HepG2 (cell line): ENCODE results near the gene SDC1. TPM values are rescaled to one million over a fixed set of nuclear protein-coding genes. Genes with fewer than 3 reads are reported as not detected.

ENCODE experiments used
- ATAC-seq: fragments of 200-7000 bp; cut with Tn5 transposase; 3 replicates; pipeline ENCODE4 v1.9.1; 2020; ENCODE audit warnings: mild to moderate bottlenecking, moderate library complexity
- BruUV-seq: library from RNA; stranded (reverse); fragments of 400-500 nt; replicated peaks from 2 replicates; lab custom pipeline; 2021; lab: Mats Ljungman, UMichigan
- CTCF ChIA-PET: fragments of 300-600 bp; formaldehyde crosslinking; extraction: SDS; loops from one replicate; lab custom pipeline; 2021; ENCODE audit warnings: low total read pairs, inconsistent platforms, low intra/inter-chr PET ratio; lab: Yijun Ruan, JAX
- POLR2A ChIA-PET: fragments of 350-600 bp; sonication (Branson Sonifier 250); formaldehyde crosslinking; loops from one replicate; lab custom pipeline; 2020; ENCODE audit warnings: antibody characterized with exemption, inconsistent platforms; lab: Yijun Ruan, JAX
- DNase-seq: peaks from one replicate; pipeline ENCODE4 v3.0.0-alpha.2; 2015; ENCODE audit warnings: low spot score
- FAIRE-seq: peaks from 3 replicates; lab custom pipeline; 2011; peaks lifted over from hg19 to GRCh38; lab: Jason Lieb, UNC
- H2AFZ ChIP-seq: one replicate; pipeline ENCODE4 v1.6.1; 2011; ENCODE audit warnings: low read length, inconsistent platforms
- H3K27ac ChIP-seq: fragments of 300-600 bp; 3 replicates; pipeline ENCODE4 v1.8.0; 2011; ENCODE audit warnings: mixed run types, mild to moderate bottlenecking, mixed read lengths, low read length, inconsistent platforms; ENCODE audit not compliant: insufficient read depth; ENCODE audit errors: extremely low read length
- H3K27me3 ChIP-seq, 2 experiments: fragments of 200-600 bp in 1 of 2; 2 replicates in 1 of 2; 3 replicates in 1 of 2; pipeline versions ENCODE4 v1.6.0 to v1.8.0; 2011; ENCODE audit warnings: low read length in 2 of 2, mild to moderate bottlenecking in 2 of 2, moderate library complexity in 2 of 2, inconsistent platforms in 1 of 2; ENCODE audit not compliant: insufficient read depth in 2 of 2, control insufficient read depth in 1 of 2
- H3K36me3 ChIP-seq, 2 experiments: fragments of 200-600 bp in 1 of 2; replicated peaks in 1 of 2; 2 replicates in 1 of 2; 3 replicates in 1 of 2; pipeline versions ENCODE4 v1.5.1 to v1.8.0; 2011; ENCODE audit warnings: low read length in 2 of 2, inconsistent platforms in 1 of 2; ENCODE audit not compliant: insufficient read depth in 2 of 2, control insufficient read depth in 1 of 2
- H3K4me1 ChIP-seq: 2 replicates; pipeline ENCODE4 v1.5.1; 2012; ENCODE audit warnings: low read length, inconsistent platforms; ENCODE audit not compliant: insufficient read depth
- H3K4me2 ChIP-seq: 2 replicates; pipeline ENCODE4 v1.6.0; 2011; ENCODE audit warnings: low read depth, low read length, inconsistent platforms
- H3K4me3 ChIP-seq, 3 experiments: fragments of 200-600 bp in 1 of 3; sonication (generic), shearing (Covaris generic) in 1 of 3; replicated peaks in 1 of 3; 2 replicates each; pipeline ENCODE4 v1.5.1; 2011 to 2016; ENCODE audit warnings: low read length in 3 of 3, inconsistent platforms in 2 of 3, low read depth in 2 of 3, mild to moderate bottlenecking in 2 of 3, control low read depth in 1 of 3, mixed read lengths in 1 of 3; ENCODE audit not compliant: insufficient read depth in 1 of 3
- H3K79me2 ChIP-seq: one replicate; pipeline ENCODE4 v1.6.1; 2011; ENCODE audit warnings: low read length, inconsistent platforms; ENCODE audit not compliant: insufficient read depth
- H3K9ac ChIP-seq: 2 replicates; pipeline ENCODE4 v1.6.0; 2011; ENCODE audit warnings: mild to moderate bottlenecking, low read depth, low read length, inconsistent platforms; ENCODE audit not compliant: insufficient read depth
- H3K9me3 ChIP-seq: 2 replicates; pipeline ENCODE4 v1.5.1; 2012; ENCODE audit warnings: mild to moderate bottlenecking, low read length
- H4K20me1 ChIP-seq: 2 replicates; pipeline ENCODE4 v1.6.0; 2011; ENCODE audit warnings: inconsistent platforms, mild to moderate bottlenecking, low read length, moderate library complexity; ENCODE audit not compliant: insufficient read depth
- AKAP8 ChIP-seq: sonication (generic); formaldehyde crosslinking; IDR thresholded peaks from 2 replicates; pipeline ENCODE4 v1.5.1; 2020; ENCODE audit warnings: mild to moderate bottlenecking, missing genetic modification reagents
- ATF7 ChIP-seq, 2 experiments: fragments of 450-650 bp in 1 of 2; sonication (generic) in 1 of 2; formaldehyde crosslinking in 1 of 2; IDR thresholded peaks; 2 replicates each; pipeline versions ENCODE4 v1.4.0 to v1.6.1; 2016 to 2020; ENCODE audit warnings: antibody characterized with exemption in 1 of 2, mild to moderate bottlenecking in 1 of 2, missing genetic modification reagents in 1 of 2
- EEA1 ChIP-seq: sonication (generic); formaldehyde crosslinking; IDR thresholded peaks from 2 replicates; pipeline ENCODE4 v1.5.1; 2020; ENCODE audit warnings: mild to moderate bottlenecking, missing genetic modification reagents, borderline replicate concordance
- GABPB1 ChIP-seq: IDR thresholded peaks from 2 replicates; pipeline ENCODE4 v1.6.1; 2016; ENCODE audit warnings: mild to moderate bottlenecking, missing genetic modification reagents, moderate library complexity, missing compliant biosample characterization
- NFKB2 ChIP-seq: sonication (generic); formaldehyde crosslinking; IDR thresholded peaks from 2 replicates; pipeline ENCODE4 v1.4.0; 2020; ENCODE audit warnings: missing genetic modification reagents, borderline replicate concordance
- TBX3 ChIP-seq: fragments of 450-650 bp; IDR thresholded peaks from 2 replicates; pipeline ENCODE4 v1.6.1; 2017; ENCODE audit warnings: antibody characterized with exemption, mild to moderate bottlenecking, inconsistent platforms, borderline replicate concordance
- TERF1 ChIP-seq: sonication (generic); formaldehyde crosslinking; IDR thresholded peaks from 2 replicates; pipeline ENCODE4 v1.8.0; 2022; ENCODE audit warnings: mild to moderate bottlenecking, missing genetic modification reagents, moderate library complexity
- ZNF318 ChIP-seq: sonication (generic); formaldehyde crosslinking; IDR thresholded peaks from 2 replicates; pipeline ENCODE4 v1.4.0; 2020; ENCODE audit warnings: mild to moderate bottlenecking, missing genetic modification reagents
- ZNF326 ChIP-seq: sonication (generic); formaldehyde crosslinking; IDR thresholded peaks from 2 replicates; pipeline ENCODE4 v1.4.0; 2020; ENCODE audit warnings: missing genetic modification reagents, borderline replicate concordance
- ZNF678 ChIP-seq: sonication (generic); formaldehyde crosslinking; IDR thresholded peaks from 2 replicates; pipeline ENCODE4 v1.4.0; 2020; ENCODE audit warnings: mild to moderate bottlenecking, missing genetic modification reagents
- WGBS: methylation state at CpG from one replicate; pipeline ENCODE4 v1.1.6; 2017; ENCODE audit warnings: low lambda C conversion rate; 5-methylcytosine and 5-hydroxymethylcytosine counted together
- in situ Hi-C: cut with HindIII; loops from 2 replicates; pipeline ENCODE4 v1.10.0; 2017; ENCODE audit warnings: low pct_unique_long_range_greater_than_20kb; ENCODE audit not compliant: extremely low pct_ligation_motif_present
- intact Hi-C: fragments of 100-400 bp; cut with micrococcal nuclease; formaldehyde crosslinking; loops from one replicate; pipeline ENCODE4 v1.10.0; 2022; ENCODE audit not compliant: unreplicated experiment
- polyA plus RNA-seq, 8 experiments: library from polyadenylated mRNA; depleted of rRNA in 3 of 8; stranded (reverse) in 7 of 8; unstranded in 1 of 8; fragments of >200 nt; fragmentation: Illumina TruSeq in 4 of 8; extraction: Trizol in 4 of 8; gene quantifications; 2 replicates each; pipeline versions ENCODE4 v1.2.1 to v1.2.3, GENCODE V29; 2011 to 2016; ENCODE audit warnings: low read depth in 4 of 8, missing spikeins in 1 of 8, mixed read lengths in 1 of 8; ENCODE audit not compliant: insufficient read depth in 1 of 8
- total RNA-seq, 5 experiments: library from RNA; depleted of rRNA; stranded (reverse); fragments of >200 nt; fragmentation: Illumina TruSeq; extraction: Trizol; gene quantifications; 2 replicates each; pipeline ENCODE4 v1.2.3, GENCODE V29; 2016; ENCODE audit warnings: low read depth in 1 of 5

The SDC1 gene
- total and polyA plus RNA-seq, 2 of the 13 experiments (the other 11 are each of a cell fraction or from before 2014, with no cell fraction given): 108 to 119 TPM

GRCh38 chr2:20211420-20211819, 13.5 kb downstream of the SDC1 start:
- H3K9me3 ChIP-seq: no peaks in the 10 kb centered on the region
- 98% methylated on average over 9 of the region's 12 CpGs for WGBS
- no peak overlapping the region for H3K4me2 ChIP-seq
- FAIRE-seq (no peak), ATAC-seq (no peak), DNase-seq (no peak)
- peak overlapping the region; percentile 83 for H3K27ac ChIP-seq
- CTCF ChIA-PET: no interaction called here
- in situ Hi-C loops (no loop called here), intact Hi-C loops (loop anchor here (2.0 kb wide), 1 partner anchor 21 kb away; no protein-coding TSS in a partner anchor)
- no peaks in the 10 kb centered on the region; a peak in 1 of 5 replicates for H3K36me3 ChIP-seq
- no peaks in the 10 kb centered on the region for H3K27me3 ChIP-seq
- H4K20me1 ChIP-seq: no peaks in the 10 kb centered on the region
- no TSS peak for BruUV-seq
- peaks cover 100% of the 10 kb centered on the region for H3K4me1 ChIP-seq
- H3K79me2 ChIP-seq: peaks cover 43% of the 10 kb centered on the region
- H3K9ac ChIP-seq: no peak overlapping the region
- POLR2A ChIA-PET: interaction anchor here (1.3 to 2.2 kb wide), 3 partner anchors 12 to 32 kb away, joined by 5 to 11 read pairs (median 5); partner anchors contain the start of gene SDC1
- H3K4me3 ChIP-seq: no peak overlapping the region
- H2AFZ ChIP-seq: no peak overlapping the region
- no peak for TF ChIP-seq TERF1 (CRISPR knock-in tag)
- no peak for TF ChIP-seq TBX3
- 0 out of 2 replicates have a peak, but pooled peaks have one; percentile 23 for TF ChIP-seq EEA1 (CRISPR knock-in tag)
- TF ChIP-seq AKAP8: 0 out of 2 replicates have a peak, but pooled peaks have one; percentile 5
- TF ChIP-seq ZNF326: 0 out of 2 replicates have a peak, but pooled peaks have one; percentile 53
- TF ChIP-seq ATF7 (IDR thresholded peaks at IDR 0.05): no peak
- TF ChIP-seq ATF7 (CRISPR knock-in tag; IDR thresholded peaks at IDR 0.05): no peak
- TF ChIP-seq ZNF678 (CRISPR knock-in tag): 0 out of 2 replicates have a peak, but pooled peaks have one; percentile 48
- TF ChIP-seq ZNF318 (CRISPR knock-in tag): 0 out of 2 replicates have a peak, but pooled peaks have one; percentile 41
- TF ChIP-seq GABPB1 (CRISPR knock-in tag): no peak
- 0 out of 2 replicates have a peak, but pooled peaks have one; percentile 50 for TF ChIP-seq NFKB2
